Measurements from ENCODE around the gene PHKG1. TPM values are rescaled to one million over a fixed set of nuclear protein-coding genes. Genes with fewer than 3 reads are reported as not detected.
"Not testable (repeated sequence)": the region's sequence is repeated elsewhere in the genome, so short reads cannot be mapped to it uniquely, and the experiment has no call there.

Gene PHKG1
- total and polyA plus RNA-seq, 8 donors = 0.31 to 39.3 (median 1.5) TPM; not detected in 3

DNA sequence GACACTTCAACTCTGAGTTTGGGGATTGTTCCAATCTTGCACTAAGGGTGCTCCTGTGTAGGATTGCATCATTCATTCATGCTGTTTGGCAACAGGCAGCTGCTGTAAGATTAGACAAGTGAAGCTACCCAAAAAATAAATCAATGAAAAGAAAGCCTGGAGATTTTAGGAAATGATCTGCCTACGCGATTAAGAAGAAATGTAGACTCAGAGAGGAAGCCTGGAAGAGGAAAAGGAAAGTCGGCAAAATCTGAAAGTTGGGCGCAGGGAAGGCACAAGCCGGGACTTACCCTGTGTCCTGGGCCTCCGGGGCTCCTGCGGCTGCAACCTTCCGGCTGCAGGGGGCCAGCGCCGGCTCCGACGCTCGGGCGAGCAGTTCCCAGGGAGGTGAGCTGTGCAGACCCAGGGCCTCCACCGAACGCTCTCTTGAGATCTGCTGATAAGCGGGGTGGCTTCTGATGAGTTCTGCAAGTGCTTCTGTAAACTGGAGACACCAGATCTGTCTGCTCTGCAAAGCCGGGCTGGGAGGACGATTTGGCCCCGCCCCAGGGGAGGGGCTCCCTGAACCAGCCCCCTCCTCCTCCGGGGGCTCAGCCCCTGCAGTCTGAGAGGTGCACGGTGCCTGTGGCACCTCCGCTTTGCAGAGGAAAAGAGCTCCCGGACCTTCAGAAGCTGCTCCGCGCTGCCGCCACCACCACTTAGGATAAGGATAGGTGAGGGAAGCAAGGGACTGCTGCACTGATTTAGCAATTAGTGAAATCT is 58.9 kb downstream of the PHKG1 start:
- Histone ChIP-seq H3K4me3 (peak overlapping the region; percentile 60 to 79 (median 66)), H3K9me3 (no peaks in the 10 kb centered on the region), H3K36me3 (peaks cover 0 to 5% (median 0%) of the 10 kb centered on the region in 4 donors), H3K27ac (peak overlapping the region; percentile 24 to 76 (median 59)), H3K27me3 (no peaks in the 10 kb centered on the region), H3K4me1 (peaks cover 6 to 25% (median 17%) of the 10 kb centered on the region in 4 donors)
- intact Hi-C loops (cut with DNase I; ENCODE audit: low total_unique reads) = no loop called here
- WGBS, 5 donors = 0 to 1% (median 1%) methylated on average over 23 to 27 of the region's 27 CpGs
- TF ChIP-seq EP300 (IDR thresholded peaks at IDR 0.05) (no peak), POLR2AphosphoS5 (IDR thresholded peaks at IDR 0.05) (peak in 1 of 3 donors; percentile 25)
- TF ChIP-seq, protein P1, sequence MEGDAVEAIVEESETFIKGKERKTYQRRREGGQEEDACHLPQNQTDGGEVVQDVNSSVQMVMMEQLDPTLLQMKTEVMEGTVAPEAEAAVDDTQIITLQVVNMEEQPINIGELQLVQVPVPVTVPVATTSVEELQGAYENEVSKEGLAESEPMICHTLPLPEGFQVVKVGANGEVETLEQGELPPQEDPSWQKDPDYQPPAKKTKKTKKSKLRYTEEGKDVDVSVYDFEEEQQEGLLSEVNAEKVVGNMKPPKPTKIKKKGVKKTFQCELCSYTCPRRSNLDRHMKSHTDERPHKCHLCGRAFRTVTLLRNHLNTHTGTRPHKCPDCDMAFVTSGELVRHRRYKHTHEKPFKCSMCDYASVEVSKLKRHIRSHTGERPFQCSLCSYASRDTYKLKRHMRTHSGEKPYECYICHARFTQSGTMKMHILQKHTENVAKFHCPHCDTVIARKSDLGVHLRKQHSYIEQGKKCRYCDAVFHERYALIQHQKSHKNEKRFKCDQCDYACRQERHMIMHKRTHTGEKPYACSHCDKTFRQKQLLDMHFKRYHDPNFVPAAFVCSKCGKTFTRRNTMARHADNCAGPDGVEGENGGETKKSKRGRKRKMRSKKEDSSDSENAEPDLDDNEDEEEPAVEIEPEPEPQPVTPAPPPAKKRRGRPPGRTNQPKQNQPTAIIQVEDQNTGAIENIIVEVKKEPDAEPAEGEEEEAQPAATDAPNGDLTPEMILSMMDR (IDR thresholded peaks at IDR 0.05) = peak in 1 of 7 experiments; percentile 34
- peak; percentile 55 to 85 for DNase-seq

DNA sequence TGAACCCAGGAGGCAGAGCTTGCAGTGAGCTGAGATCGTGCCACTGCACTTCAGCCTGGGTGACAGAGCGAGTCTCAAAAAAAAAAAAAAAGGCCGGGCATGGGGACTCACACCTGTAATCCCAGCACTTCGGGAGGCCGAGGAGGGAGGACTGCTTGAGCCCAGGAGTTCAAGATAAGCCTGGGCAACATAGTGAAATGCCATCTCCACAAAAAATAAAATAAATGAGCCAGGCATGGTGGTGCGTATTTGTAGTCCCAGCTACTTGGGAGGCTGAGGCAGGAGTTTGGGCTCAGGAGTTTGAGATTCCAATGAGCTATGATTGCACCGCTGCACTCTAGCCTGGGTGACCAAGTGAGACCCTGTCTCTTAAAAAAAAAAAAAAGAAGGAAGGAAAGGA is 60.2 kb downstream of the PHKG1 start:
- H3K27me3 ChIP-seq; H3K36me3 ChIP-seq; intact Hi-C loops (cut with DNase I; ENCODE audit: low total_unique reads); H3K9me3 ChIP-seq; DNase-seq; H3K4me3 ChIP-seq: not testable (repeated sequence)
- H3K27ac ChIP-seq = peak overlapping the region in 1 of 5 donors; percentile 49
- H3K4me1 ChIP-seq = peaks cover 6 to 26% (median 18%) of the 10 kb centered on the region in 4 donors
- WGBS, 5 donors = 90 to 97% (median 94%) methylated on average over 7 of the region's 7 CpGs

DNA sequence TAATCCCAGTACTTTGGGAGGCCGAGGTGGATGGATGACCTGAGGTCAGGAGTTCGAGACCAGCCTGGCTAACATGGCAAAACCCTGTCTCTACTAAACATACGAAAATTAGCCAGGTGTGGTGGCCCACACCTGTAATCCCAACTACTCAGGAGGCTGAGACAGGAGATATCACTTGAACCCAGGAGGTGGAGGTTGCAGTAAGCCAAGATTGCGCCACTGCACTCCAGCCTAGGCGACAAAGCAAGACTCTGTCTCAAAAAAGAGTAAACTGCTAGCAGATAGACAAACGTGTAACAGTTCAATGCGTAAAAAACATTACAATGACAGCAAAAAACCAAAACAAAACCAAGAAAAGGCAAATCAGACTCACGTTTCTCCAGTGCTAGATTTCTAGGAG is 61.2 kb downstream of the PHKG1 start:
- Histone ChIP-seq H3K27ac (peak overlapping the region in 2 of 5 donors; percentile 9 to 49), H3K4me1 (peaks cover 6 to 26% (median 18%) of the 10 kb centered on the region in 4 donors)
- DNase-seq; intact Hi-C loops (cut with DNase I; ENCODE audit: low total_unique reads); H3K36me3 ChIP-seq; H3K9me3 ChIP-seq; H3K27me3 ChIP-seq; H3K4me3 ChIP-seq: not testable (repeated sequence)
- WGBS, 5 donors = 65 to 81% (median 73%) methylated on average over 8 of the region's 8 CpGs

DNA sequence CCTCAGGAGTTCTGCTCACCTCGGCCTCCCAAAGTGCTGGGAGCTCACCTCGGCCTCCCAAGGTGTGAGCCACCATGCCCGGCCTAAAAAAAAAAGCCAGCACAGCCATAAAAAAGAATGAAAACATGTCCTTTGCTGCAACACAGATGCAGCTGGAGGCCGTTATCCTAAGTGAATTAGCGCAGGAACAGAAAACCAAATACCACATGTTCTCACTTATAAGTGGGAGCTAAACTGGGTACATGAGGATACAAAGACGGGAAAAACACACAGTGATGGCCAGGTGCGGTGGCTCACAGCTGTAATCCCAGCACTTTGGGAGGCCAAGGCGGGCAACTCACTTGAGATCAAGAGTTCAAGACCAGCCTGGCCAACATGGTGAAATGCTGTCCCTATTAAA is 62.4 kb downstream of the PHKG1 start:
- TF ChIP-seq EP300 (IDR thresholded peaks at IDR 0.05) (no peak), POLR2AphosphoS5 (IDR thresholded peaks at IDR 0.05) (no peak)
- TF ChIP-seq, protein P1 (IDR thresholded peaks at IDR 0.05) = no peak
- H3K27me3 ChIP-seq = no peaks in the 10 kb centered on the region
- H3K36me3 ChIP-seq = peaks cover 0 to 11% (median 4%) of the 10 kb centered on the region in 4 donors
- H3K4me3 ChIP-seq = no peak overlapping the region
- no peak for DNase-seq
- H3K9me3 ChIP-seq = no peaks in the 10 kb centered on the region
- intact Hi-C loops (cut with DNase I; ENCODE audit: low total_unique reads) = no loop called here
- 93 to 97% (median 96%) methylated on average over 8 of the region's 8 CpGs for WGBS, 5 donors
- peaks cover 6 to 26% (median 18%) of the 10 kb centered on the region in 4 donors for H3K4me1 ChIP-seq
- peak overlapping the region in 2 of 5 donors; percentile 36 to 41 for H3K27ac ChIP-seq

Small RNAs within 50 kb of the gene (small RNA-seq; reads per million reads assigned to genes)
- gene SNORA15 (0 reads per million in 4 donors), gene SNORA22B (0 to 0.92 (median 0) reads per million in 4 donors)

Other genes with a start within 250 kb of the PHKG1 start
- gene SEPTIN14, start 230.2 kb downstream of the PHKG1 start, total RNA-seq = not detected
- gene SEPTIN14, start 230.2 kb downstream of the PHKG1 start, polyA plus RNA-seq = not detected
- 10 to 100 TPM in 3 of 5 donors, 1 to 10 TPM in 2; 2.9 to 18.3 (median 10.5) TPM for gene ZNF713, start 205.5 kb downstream of the PHKG1 start, total RNA-seq
- 1 to 10 TPM in 1 of 3 donors, under 1 TPM in 2; 0.61 to 1.5 (median 0.70) TPM for gene ZNF713, start 205.5 kb downstream of the PHKG1 start, polyA plus RNA-seq
- gene MRPS17, start 141.1 kb downstream of the PHKG1 start, total RNA-seq = 10 to 100 TPM in 1 of 5 donors, 1 to 10 TPM in 2, not detected in 2; 1.0 to 10.3 (median 2.3) TPM
- gene MRPS17, start 141.1 kb downstream of the PHKG1 start, polyA plus RNA-seq = 10 to 100 TPM; 11.0 to 15.0 (median 14.5) TPM
- gene NIPSNAP2, start 128.4 kb downstream of the PHKG1 start, total RNA-seq = 100 to 1,000 TPM in 1 of 5 donors, 10 to 100 TPM in 4; 38.8 to 133 (median 63.4) TPM
- gene NIPSNAP2, start 128.4 kb downstream of the PHKG1 start, polyA plus RNA-seq = 10 to 100 TPM; 35.6 to 70.7 (median 57.0) TPM
- 10 to 100 TPM in 1 of 5 donors, 1 to 10 TPM in 3, under 1 TPM in 1; 0.45 to 53.1 (median 3.8) TPM for gene PSPH, start 41.5 kb downstream of the PHKG1 start, total RNA-seq
- 10 to 100 TPM in 1 of 3 donors, 1 to 10 TPM in 2; 5.5 to 10.6 (median 7.3) TPM for gene PSPH, start 41.5 kb downstream of the PHKG1 start, polyA plus RNA-seq
- 100 to 1,000 TPM in 3 of 5 donors, 10 to 100 TPM in 2; 36.8 to 200 (median 150) TPM for gene CCT6A, start 41.2 kb downstream of the PHKG1 start, total RNA-seq
- 100 to 1,000 TPM in 1 of 3 donors, 10 to 100 TPM in 2; 77.9 to 126 (median 78.4) TPM for gene CCT6A, start 41.2 kb downstream of the PHKG1 start, polyA plus RNA-seq
- gene SUMF2, start 28.7 kb downstream of the PHKG1 start, total RNA-seq = 100 to 1,000 TPM in 4 of 5 donors, 10 to 100 TPM in 1; 88.9 to 339 (median 120) TPM
- 10 to 100 TPM; 40.8 to 71.5 (median 68.2) TPM for gene SUMF2, start 28.7 kb downstream of the PHKG1 start, polyA plus RNA-seq
- gene CHCHD2, start 13.5 kb upstream of the PHKG1 start, total RNA-seq = 100 to 1,000 TPM in 3 of 5 donors, 10 to 100 TPM in 2; 43.7 to 232 (median 149) TPM
- gene CHCHD2, start 13.5 kb upstream of the PHKG1 start, polyA plus RNA-seq = 100 to 1,000 TPM; 455 to 710 (median 659) TPM
- 10 to 100 TPM in 1 of 5 donors, 1 to 10 TPM in 1, not detected in 3; 9.5 to 21.9 TPM for gene NUPR2, start 23.5 kb upstream of the PHKG1 start, total RNA-seq
- 10 to 100 TPM in 2 of 3 donors, 1 to 10 TPM in 1; 9.8 to 10.7 (median 10.1) TPM for gene NUPR2, start 23.5 kb upstream of the PHKG1 start, polyA plus RNA-seq

All from stomach (tissue), 9 donors.